Central memory CD4-positive, alpha-beta T cell (primary cell): ENCODE measurements around the gene STX11.
"Not testable (repeated sequence)": the region's sequence is repeated elsewhere in the genome, so short reads cannot be mapped to it uniquely, and the experiment has no call there.

ENCODE experiments used
- DNase-seq: peaks from one replicate; pipeline ENCODE4 v3.0.0; 2022
- total RNA-seq, 3 experiments: gene quantifications; one replicate each; lab custom pipeline; 2026; lab: John Stamatoyannopoulos, UW

The STX11 gene
- total RNA-seq, result 9.8 to 93.0 (median 32.0) reads per million in 3 experiments

GRCh38 chr6:144149894-144150709 is at the start of gene STX11:
Gene STX11, plus strand, starts transcription at chr6:144150517. Its CDS starts 36,111 bp downstream, at chr6:144186628.
- DNase-seq, result peak; percentile 57

GRCh38 chr6:144103026-144103563 is 47.2 kb upstream of the STX11 start:
- DNase-seq, result no peak

- no peak for DNase-seq
These were observed 45.8 kb upstream of the STX11 start for GRCh38 chr6:144104488-144104887.

GRCh38 chr6:144104898-144105487 is 45.3 kb upstream of the STX11 start:
- peak; percentile 53 for DNase-seq

- no peak for DNase-seq
These were observed 44.1 kb upstream of the STX11 start for GRCh38 chr6:144106206-144106605.

GRCh38 chr6:144110210-144110609 is 40.1 kb upstream of the STX11 start:
- no peak for DNase-seq

- no peak for DNase-seq
These were observed 37.0 kb upstream of the STX11 start for GRCh38 chr6:144113366-144113765.

GRCh38 chr6:144115219-144115618 is 35.1 kb upstream of the STX11 start:
- no peak for DNase-seq

GRCh38 chr6:144119376-144119775 is 30.9 kb upstream of the STX11 start:
- no peak for DNase-seq

GRCh38 chr6:144122861-144123260 is 27.5 kb upstream of the STX11 start:
- DNase-seq, result no peak

GRCh38 chr6:144123421-144123820 is 26.9 kb upstream of the STX11 start:
- DNase-seq, result no peak

- no peak for DNase-seq
These were observed 26.5 kb upstream of the STX11 start for GRCh38 chr6:144123836-144124235.

GRCh38 chr6:144127097-144127496 is 23.2 kb upstream of the STX11 start:
- DNase-seq, result no peak

- DNase-seq, result no peak
These were observed 20.8 kb upstream of the STX11 start for GRCh38 chr6:144129469-144129868.

- DNase-seq, result no peak
These were observed 19.0 kb upstream of the STX11 start for GRCh38 chr6:144131248-144131709.

GRCh38 chr6:144132167-144132690 is 18.1 kb upstream of the STX11 start:
- not testable (repeated sequence) for DNase-seq

- no peak for DNase-seq
These were observed 17.0 kb upstream of the STX11 start for GRCh38 chr6:144133225-144133821.

- DNase-seq, result no peak
These were observed 16.1 kb upstream of the STX11 start for GRCh38 chr6:144134176-144134575.

- DNase-seq, result no peak
These were observed 15.6 kb upstream of the STX11 start for GRCh38 chr6:144134737-144135136.

GRCh38 chr6:144138542-144138941 is 11.8 kb upstream of the STX11 start:
- DNase-seq, result no peak

GRCh38 chr6:144139817-144140216 is 10.5 kb upstream of the STX11 start:
- no peak for DNase-seq

GRCh38 chr6:144140867-144141266 is 9.4 kb upstream of the STX11 start:
- no peak for DNase-seq

GRCh38 chr6:144141470-144141869 is 8.8 kb upstream of the STX11 start:
- no peak for DNase-seq
